Stimulated activated naive CD8-positive, alpha-beta T cell treated with anti-CD3 and anti-CD28 coated beads, Interleukin-15, amount 100 ng/mL, for 72 hours (primary cell): ENCODE measurements around the gene TLR7.

Experiments
- ATAC-seq: fragments of 150-1000 bp; cut with Tn5 transposase; 2 replicates; pipeline ENCODE4 v1.10.0; 2021; ENCODE audit warnings: mild to moderate bottlenecking, moderate library complexity
- DNase-seq, 2 donors: peaks; one replicate each; pipeline ENCODE4 v3.0.0; 2021 to 2022
- H3K27ac Mint-ChIP-seq, 2 donors: one replicate each; pipeline ENCODE4 v1.8.0; 2022; ENCODE audit warnings: mild to moderate bottlenecking in 2 of 2, mixed read lengths in 2 of 2, moderate library complexity in 2 of 2
- H3K27me3 Mint-ChIP-seq: one replicate; pipeline ENCODE4 v1.8.0; 2022; ENCODE audit warnings: mixed read lengths
- H3K4me1 Mint-ChIP-seq: one replicate; pipeline ENCODE4 v1.8.0; 2022; ENCODE audit warnings: mild to moderate bottlenecking, mixed read lengths
- H3K4me3 Mint-ChIP-seq, 2 donors: one replicate each; pipeline ENCODE4 v1.8.0; 2022; ENCODE audit warnings: mild to moderate bottlenecking in 2 of 2, mixed read lengths in 2 of 2, moderate library complexity in 1 of 2
- H3K9me3 Mint-ChIP-seq, 2 donors: one replicate each; pipeline ENCODE4 v1.8.0; 2022; ENCODE audit warnings: mixed read lengths in 2 of 2

The TLR7 gene

GRCh38 chrX:12866451-12867377 is at the start of gene TLR7:
TLR7 (plus strand) TSS chrX:12867072; CDS start chrX:12867579, 507 bp downstream.
- Mint-ChIP-seq H3K27ac (no peak within 1 kb of the TSS), H3K4me1 (peaks cover 10% of the 10 kb centered on the region), H3K4me3 (no peak within 1 kb of the TSS), H3K27me3 (no peaks in the 10 kb centered on the region), H3K9me3 (no peaks in the 10 kb centered on the region)
- DNase-seq (no peak), ATAC-seq (no peak)

- DNase-seq (no peak), ATAC-seq (no peak)
- no peaks in the 10 kb centered on the region for H3K27me3 Mint-ChIP-seq
- H3K4me3 Mint-ChIP-seq, result no peak overlapping the region
- no peaks in the 10 kb centered on the region for H3K9me3 Mint-ChIP-seq
- H3K27ac Mint-ChIP-seq, result no peak overlapping the region
- no peaks in the 10 kb centered on the region for H3K4me1 Mint-ChIP-seq
Observed at GRCh38 chrX:12817528-12817927, 49.3 kb upstream of the TLR7 start.

- ATAC-seq (no peak), DNase-seq (no peak)
- Mint-ChIP-seq H3K4me1 (no peaks in the 10 kb centered on the region), H3K27me3 (no peaks in the 10 kb centered on the region), H3K9me3 (no peaks in the 10 kb centered on the region), H3K27ac (peak overlapping the region; percentile 63 to 76), H3K4me3 (no peak overlapping the region)
Observed at GRCh38 chrX:12819222-12819621, 47.6 kb upstream of the TLR7 start.

- H3K4me1 Mint-ChIP-seq, result no peaks in the 10 kb centered on the region
- H3K27me3 Mint-ChIP-seq, result no peaks in the 10 kb centered on the region
- H3K27ac Mint-ChIP-seq, result no peak overlapping the region
- no peak for DNase-seq
- H3K4me3 Mint-ChIP-seq, result no peak overlapping the region
- H3K9me3 Mint-ChIP-seq, result no peaks in the 10 kb centered on the region
- ATAC-seq, result no peak
Observed at GRCh38 chrX:12820737-12821136, 46.1 kb upstream of the TLR7 start.

GRCh38 chrX:12824944-12825343 is 41.9 kb upstream of the TLR7 start:
- no peaks in the 10 kb centered on the region for H3K27me3 Mint-ChIP-seq
- DNase-seq (no peak), ATAC-seq (no peak)
- peak overlapping the region in 1 of 2 donors; percentile 83 for H3K27ac Mint-ChIP-seq
- H3K4me3 Mint-ChIP-seq, result no peak overlapping the region
- H3K9me3 Mint-ChIP-seq, result no peaks in the 10 kb centered on the region
- H3K4me1 Mint-ChIP-seq, result no peaks in the 10 kb centered on the region

- ATAC-seq (no peak), DNase-seq (no peak)
- Mint-ChIP-seq H3K4me3 (no peak overlapping the region), H3K27me3 (no peaks in the 10 kb centered on the region), H3K27ac (no peak overlapping the region), H3K4me1 (no peaks in the 10 kb centered on the region), H3K9me3 (no peaks in the 10 kb centered on the region)
Observed at GRCh38 chrX:12825801-12826200, 41.1 kb upstream of the TLR7 start.

GRCh38 chrX:12843061-12843667 is 23.7 kb upstream of the TLR7 start:
- ATAC-seq, result no peak
- Mint-ChIP-seq H3K9me3 (no peaks in the 10 kb centered on the region), H3K27ac (peak overlapping the region; percentile 74 to 96), H3K4me1 (no peaks in the 10 kb centered on the region), H3K27me3 (no peaks in the 10 kb centered on the region), H3K4me3 (peak overlapping the region; percentile 26 to 74)
- no peak for DNase-seq

- Mint-ChIP-seq H3K4me1 (no peaks in the 10 kb centered on the region), H3K27ac (peak overlapping the region; percentile 74 to 96), H3K9me3 (no peaks in the 10 kb centered on the region), H3K27me3 (no peaks in the 10 kb centered on the region), H3K4me3 (peak overlapping the region; percentile 26 to 74)
- DNase-seq (no peak), ATAC-seq (peak; percentile 45)
Observed at GRCh38 chrX:12843668-12844279, 23.1 kb upstream of the TLR7 start.

- H3K9me3 Mint-ChIP-seq, result no peaks in the 10 kb centered on the region
- H3K27me3 Mint-ChIP-seq, result no peaks in the 10 kb centered on the region
- no peaks in the 10 kb centered on the region for H3K4me1 Mint-ChIP-seq
- peak overlapping the region in 1 of 2 donors; percentile 96 for H3K27ac Mint-ChIP-seq
- DNase-seq (no peak), ATAC-seq (no peak)
- peak overlapping the region in 1 of 2 donors; percentile 74 for H3K4me3 Mint-ChIP-seq
Observed at GRCh38 chrX:12844319-12844718, 22.6 kb upstream of the TLR7 start.

- Mint-ChIP-seq H3K27me3 (no peaks in the 10 kb centered on the region), H3K27ac (no peak overlapping the region), H3K4me1 (peaks cover 10% of the 10 kb centered on the region), H3K9me3 (peaks cover 0 to 7% of the 10 kb centered on the region in 2 donors), H3K4me3 (no peak overlapping the region)
- DNase-seq (no peak), ATAC-seq (no peak)
Observed at GRCh38 chrX:12865359-12865758, 1.5 kb upstream of the TLR7 start.

- no peak overlapping the region for H3K27ac Mint-ChIP-seq
- ATAC-seq, result no peak
Observed at GRCh38 chrX:12867685-12868084, 813 bp downstream of the TLR7 start.

GRCh38 chrX:12868747-12869146 is 1.9 kb downstream of the TLR7 start:
- Mint-ChIP-seq H3K27me3 (no peaks in the 10 kb centered on the region), H3K4me3 (no peak overlapping the region), H3K9me3 (no peaks in the 10 kb centered on the region), H3K4me1 (peaks cover 10% of the 10 kb centered on the region), H3K27ac (no peak overlapping the region)
- no peak for DNase-seq
- ATAC-seq, result no peak

More at GRCh38 chrX:12867685-12868084, 813 bp downstream of the TLR7 start:
- no peak for DNase-seq
- H3K4me1 Mint-ChIP-seq, result peaks cover 10% of the 10 kb centered on the region
- no peaks in the 10 kb centered on the region for H3K27me3 Mint-ChIP-seq
- H3K4me3 Mint-ChIP-seq, result no peak overlapping the region
- H3K9me3 Mint-ChIP-seq, result no peaks in the 10 kb centered on the region

- Mint-ChIP-seq H3K27ac (no peak overlapping the region), H3K4me3 (no peak overlapping the region), H3K27me3 (no peaks in the 10 kb centered on the region), H3K9me3 (no peaks in the 10 kb centered on the region), H3K4me1 (peaks cover 10% of the 10 kb centered on the region)
- DNase-seq (no peak), ATAC-seq (no peak)
Observed at GRCh38 chrX:12871257-12871656, 4.4 kb downstream of the TLR7 start.

- no peak overlapping the region for H3K27ac Mint-ChIP-seq
- H3K9me3 Mint-ChIP-seq, result no peaks in the 10 kb centered on the region
- H3K4me3 Mint-ChIP-seq, result no peak overlapping the region
- H3K4me1 Mint-ChIP-seq, result peaks cover 4% of the 10 kb centered on the region
- H3K27me3 Mint-ChIP-seq, result no peaks in the 10 kb centered on the region
- ATAC-seq (no peak), DNase-seq (no peak)
Observed at GRCh38 chrX:12872741-12873140, 5.9 kb downstream of the TLR7 start.

- no peak for ATAC-seq
- DNase-seq, result no peak
- H3K4me3 Mint-ChIP-seq, result no peak overlapping the region
- no peaks in the 10 kb centered on the region for H3K9me3 Mint-ChIP-seq
- no peak overlapping the region for H3K27ac Mint-ChIP-seq
- H3K4me1 Mint-ChIP-seq, result no peaks in the 10 kb centered on the region
- H3K27me3 Mint-ChIP-seq, result no peaks in the 10 kb centered on the region
Observed at GRCh38 chrX:12874581-12874980, 7.7 kb downstream of the TLR7 start.

GRCh38 chrX:12877386-12877785 is 10.5 kb downstream of the TLR7 start:
- Mint-ChIP-seq H3K27ac (no peak overlapping the region), H3K4me1 (no peaks in the 10 kb centered on the region), H3K4me3 (no peak overlapping the region), H3K27me3 (no peaks in the 10 kb centered on the region), H3K9me3 (no peaks in the 10 kb centered on the region)
- no peak for ATAC-seq
- DNase-seq, result no peak
